Skeletal muscle tissue (tissue), 4 donors: ENCODE measurements around the gene DUS3L. TPM values are rescaled to one million over a fixed set of nuclear protein-coding genes. Genes with fewer than 3 reads are reported as not detected.
"Not testable (repeated sequence)": the region's sequence is repeated elsewhere in the genome, so short reads cannot be mapped to it uniquely, and the experiment has no call there.

Experiments used
- H3K27ac ChIP-seq: one replicate; pipeline ENCODE4 v1.7.0; 2013; ENCODE audit warnings: mild to moderate bottlenecking, low read depth, low read length, inconsistent platforms
- H3K27me3 ChIP-seq, 3 donors: one replicate each; pipeline ENCODE4 v1.7.0; 2013; ENCODE audit warnings: low read length in 3 of 3; ENCODE audit not compliant: control insufficient read depth in 3 of 3, insufficient read depth in 3 of 3
- H3K36me3 ChIP-seq, 3 donors: one replicate each; pipeline ENCODE4 v1.7.0; 2013; ENCODE audit warnings: low read length in 3 of 3; ENCODE audit not compliant: control insufficient read depth in 3 of 3, insufficient read depth in 3 of 3
- H3K4me1 ChIP-seq, 3 donors: one replicate each; pipeline ENCODE4 v1.7.0; 2013; ENCODE audit warnings: low read length in 3 of 3, mild to moderate bottlenecking in 3 of 3; ENCODE audit not compliant: control insufficient read depth in 3 of 3, insufficient read depth in 3 of 3
- H3K4me3 ChIP-seq, 3 donors: one replicate each; pipeline ENCODE4 v1.7.0; 2013; ENCODE audit warnings: low read length in 3 of 3
- H3K9ac ChIP-seq, 3 donors: one replicate each; pipeline ENCODE4 v1.7.0; 2013; ENCODE audit warnings: low read length in 3 of 3, mild to moderate bottlenecking in 3 of 3, moderate library complexity in 2 of 3, low read depth in 1 of 3
- H3K9me3 ChIP-seq, 3 donors: one replicate each; pipeline ENCODE4 v1.7.0; 2013; ENCODE audit warnings: low read length in 3 of 3; ENCODE audit not compliant: control insufficient read depth in 3 of 3
- total RNA-seq: library from RNA; depleted of rRNA; stranded (reverse); fragments of >200 nt; gene quantifications from one replicate; pipeline ENCODE4 v1.2.3, GENCODE V29; 2014
- donor health status: Osteomylitis.

DUS3L gene
- total RNA-seq, 1 donor from 2014 or later, result 15.7 TPM

DNA sequence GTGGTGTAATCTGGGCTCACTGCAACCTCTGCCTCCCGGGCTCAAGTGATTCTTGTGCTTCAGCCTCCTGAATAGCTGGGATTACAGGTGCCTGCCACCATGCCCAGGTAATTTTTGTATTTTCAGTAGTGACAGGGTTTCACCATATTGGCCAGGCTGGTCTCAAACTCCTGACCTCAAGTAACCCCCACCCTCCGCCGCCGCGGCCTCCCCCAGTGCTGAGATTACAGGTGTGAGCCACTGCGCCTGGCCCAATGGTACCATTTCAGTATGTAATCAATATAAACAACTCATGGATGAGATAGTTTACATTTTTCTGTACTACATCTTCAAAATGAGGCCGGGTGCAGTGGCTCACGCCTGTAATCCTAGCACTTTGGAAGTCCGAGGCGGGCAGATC is 46.0 kb downstream of the DUS3L start:
- not testable (repeated sequence) for H3K27me3 ChIP-seq

DNA sequence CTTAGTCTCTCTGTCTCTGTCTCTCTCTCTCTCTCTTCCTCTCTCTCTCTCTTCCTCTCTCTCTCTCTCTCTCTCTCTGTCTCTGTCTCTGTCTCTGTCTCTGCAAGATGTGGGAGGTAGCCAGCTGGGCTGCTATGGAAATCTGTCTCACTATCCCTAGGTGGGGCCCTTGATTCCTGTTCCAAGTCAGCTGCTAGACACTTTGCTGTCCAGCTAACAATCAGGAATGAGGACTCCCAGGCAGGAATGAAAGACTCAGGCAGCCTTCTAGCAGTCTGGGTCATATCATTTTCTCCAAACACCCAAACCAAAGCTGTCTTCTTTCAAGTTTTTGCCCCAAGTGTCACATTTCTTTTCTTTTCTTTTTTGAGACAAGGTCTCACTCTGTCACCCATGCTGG is 47.3 kb downstream of the DUS3L start:
- H3K27ac ChIP-seq, result no peak overlapping the region
- peaks cover 2 to 9% (median 4%) of the 10 kb centered on the region in 3 donors for H3K27me3 ChIP-seq
- no peaks in the 10 kb centered on the region for H3K36me3 ChIP-seq
- no peak overlapping the region for H3K4me3 ChIP-seq
- H3K9me3 ChIP-seq, result no peaks in the 10 kb centered on the region
- H3K9ac ChIP-seq, result no peak overlapping the region
- no peaks in the 10 kb centered on the region for H3K4me1 ChIP-seq

More for the DNA sequence above, 46.0 kb downstream of the DUS3L start:
- H3K36me3 ChIP-seq, H3K4me1 ChIP-seq, H3K9ac ChIP-seq, H3K4me3 ChIP-seq, H3K9me3 ChIP-seq, H3K27ac ChIP-seq: not testable (repeated sequence)

DNA sequence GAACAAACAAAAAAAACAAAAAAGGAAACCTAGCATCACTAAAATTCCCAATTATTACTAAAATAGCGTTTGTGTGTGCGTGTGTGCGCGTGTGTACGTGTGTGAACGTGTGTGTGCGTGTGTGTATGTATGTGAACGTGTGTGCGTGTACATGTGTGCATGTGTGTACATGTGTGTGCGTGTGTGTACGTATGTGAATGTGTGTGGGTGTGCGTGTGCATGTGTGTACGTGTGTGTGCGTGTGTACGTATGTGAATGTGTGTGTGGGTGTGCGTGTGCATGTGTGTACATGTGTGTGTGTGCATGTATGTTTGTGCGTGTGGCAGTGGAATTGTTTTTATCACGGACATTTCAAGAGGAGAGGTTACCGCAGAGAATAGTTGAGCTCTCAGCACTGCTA is 48.9 kb downstream of the DUS3L start:
- H3K27ac ChIP-seq, result no peak overlapping the region
- no peak overlapping the region for H3K9ac ChIP-seq
- H3K27me3 ChIP-seq, result peaks cover 2 to 6% (median 4%) of the 10 kb centered on the region in 3 donors
- H3K36me3 ChIP-seq, result no peaks in the 10 kb centered on the region
- no peaks in the 10 kb centered on the region for H3K9me3 ChIP-seq
- H3K4me3 ChIP-seq, result no peak overlapping the region
- H3K4me1 ChIP-seq, result no peaks in the 10 kb centered on the region

DNA sequence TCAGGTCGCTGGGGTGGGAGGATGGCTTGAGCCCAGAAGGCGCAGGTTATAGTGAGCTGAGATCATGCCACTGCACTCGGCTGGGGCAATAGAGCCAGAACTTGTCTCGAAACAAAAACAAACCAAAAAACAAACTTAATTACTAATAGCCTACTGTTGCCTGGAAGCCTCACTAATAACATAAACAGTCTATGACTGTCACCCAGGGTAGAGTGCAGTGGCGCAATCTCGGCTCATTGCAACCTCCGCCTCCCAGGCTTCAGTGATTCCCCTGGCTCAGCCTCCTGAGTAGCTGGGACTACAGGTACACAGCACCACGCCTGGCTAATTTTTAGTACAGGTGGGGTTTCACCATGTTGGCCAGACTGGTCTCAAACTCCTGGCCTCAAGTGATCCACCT is 52.5 kb downstream of the DUS3L start:
- no peak overlapping the region for H3K9ac ChIP-seq
- H3K4me1 ChIP-seq, result no peaks in the 10 kb centered on the region
- H3K27ac ChIP-seq, result no peak overlapping the region
- H3K36me3 ChIP-seq, result no peaks in the 10 kb centered on the region
- peaks cover 0 to 6% (median 0%) of the 10 kb centered on the region in 3 donors for H3K27me3 ChIP-seq
- no peaks in the 10 kb centered on the region for H3K9me3 ChIP-seq
- H3K4me3 ChIP-seq, result no peak overlapping the region

Other genes starting within 250 kb of the DUS3L start
- not detected for gene TINCR, start 223.2 kb downstream of the DUS3L start, total RNA-seq
- gene SAFB2, start 168.4 kb downstream of the DUS3L start, total RNA-seq, result 23.5 TPM
- 61.1 TPM for gene SAFB, start 168.1 kb downstream of the DUS3L start, total RNA-seq
- gene MICOS13, start 110.6 kb downstream of the DUS3L start, total RNA-seq, result 43.3 TPM
- 4.7 TPM for gene HSD11B1L, start 110.1 kb downstream of the DUS3L start, total RNA-seq
- 634 TPM for gene RPL36, start 100.9 kb downstream of the DUS3L start, total RNA-seq
- 37.1 TPM for gene LONP1, start 71.0 kb downstream of the DUS3L start, total RNA-seq
- not detected for gene CATSPERD, start 70.5 kb downstream of the DUS3L start, total RNA-seq
- gene PRR22, start 6.4 kb downstream of the DUS3L start, total RNA-seq, result not detected
- not detected for gene NRTN, start 13.9 kb upstream of the DUS3L start, total RNA-seq
- gene FUT6, start 48.5 kb upstream of the DUS3L start, total RNA-seq, result not detected
- gene FUT3, start 60.3 kb upstream of the DUS3L start, total RNA-seq, result not detected
- gene FUT5, start 79.4 kb upstream of the DUS3L start, total RNA-seq, result not detected
- 202 TPM for gene NDUFA11, start 112.6 kb upstream of the DUS3L start, total RNA-seq
- 3.7 TPM for gene VMAC, start 113.7 kb upstream of the DUS3L start, total RNA-seq
- gene CAPS, start 123.1 kb upstream of the DUS3L start, total RNA-seq, result 1.6 TPM
- 26.6 TPM for gene RANBP3, start 187.0 kb upstream of the DUS3L start, total RNA-seq